Mesothelial cell of epicardium (in vitro differentiated cells): Measurements from ENCODE around the gene RPE. TPM values are rescaled to one million over a fixed set of nuclear protein-coding genes. Genes with fewer than 3 reads are reported as not detected.

ENCODE experiments used
- DNase-seq, 2 experiments: peaks; one replicate each; pipeline ENCODE4 v3.0.0; 2021; ENCODE audit warnings: low spot score in 2 of 2; ENCODE audit not compliant: unreplicated experiment in 2 of 2
- H3K27ac Mint-ChIP-seq: 2 replicates; pipeline ENCODE4 v1.8.0; 2021; ENCODE audit warnings: mixed read lengths
- H3K27me3 Mint-ChIP-seq: 2 replicates; pipeline ENCODE4 v1.8.0; 2021; ENCODE audit warnings: low read depth, mixed read lengths
- H3K36me3 Mint-ChIP-seq: 2 replicates; pipeline ENCODE4 v1.8.0; 2021; ENCODE audit warnings: mixed read lengths
- H3K4me1 Mint-ChIP-seq: 2 replicates; pipeline ENCODE4 v1.8.0; 2021; ENCODE audit warnings: mixed read lengths
- H3K4me3 Mint-ChIP-seq: 2 replicates; pipeline ENCODE4 v1.8.0; 2021; ENCODE audit warnings: mild to moderate bottlenecking, moderate library complexity, mixed read lengths
- H3K9me3 Mint-ChIP-seq: 2 replicates; pipeline ENCODE4 v1.8.0; 2021; ENCODE audit warnings: mixed read lengths
- total RNA-seq: library from RNA; stranded (reverse); gene quantifications from 3 replicates; pipeline ENCODE4 v1.2.1, GENCODE V29; 2021
- TF ChIP-seq, protein P1 (sequence below): fragments of 200-600 bp; sonication (generic); IDR thresholded peaks from one replicate; pipeline ENCODE4 v1.5.0; 2021; ENCODE audit warnings: antibody characterized with exemption; ENCODE audit not compliant: unreplicated experiment

RPE gene
- total RNA-seq, 1 donor from 2014 or later = 47.7 TPM

DNA sequence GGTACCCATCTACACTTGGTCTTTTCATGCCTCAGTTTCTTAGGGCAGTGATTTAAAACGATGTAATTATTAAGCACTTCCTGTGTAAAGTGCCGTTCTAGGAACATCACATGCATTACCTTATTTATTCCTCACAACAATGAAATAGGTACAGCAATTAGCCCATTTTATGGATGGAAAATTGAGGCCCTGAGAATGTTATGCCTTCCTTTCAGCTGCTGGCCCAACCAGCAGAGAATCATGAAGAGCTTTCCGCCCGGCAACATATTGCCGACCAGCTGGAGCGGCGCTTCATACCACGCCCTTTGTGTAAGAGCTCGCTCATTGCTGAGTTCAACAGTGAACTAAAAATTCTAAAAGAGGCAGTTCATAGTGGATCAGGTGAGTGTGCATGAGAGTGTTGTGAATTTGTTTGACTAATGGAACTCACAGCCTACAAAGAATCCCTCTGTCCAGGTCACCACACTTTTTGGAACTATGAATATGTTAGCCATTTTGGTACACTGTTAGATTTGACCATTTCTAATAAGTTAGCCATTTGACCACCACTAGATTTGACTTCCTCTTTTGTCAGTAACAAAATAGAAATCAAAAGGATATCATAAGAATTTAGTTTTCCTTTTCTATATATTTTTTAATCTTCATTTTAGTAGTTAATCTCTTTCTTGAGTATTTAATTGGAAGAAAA is 25.6 kb upstream of the RPE start:
- Mint-ChIP-seq H3K27me3 (peaks cover 10% of the 10 kb centered on the region), H3K4me3 (no peak overlapping the region), H3K4me1 (peaks cover 11% of the 10 kb centered on the region), H3K27ac (no peak overlapping the region), H3K36me3 (no peaks in the 10 kb centered on the region), H3K9me3 (no peaks in the 10 kb centered on the region)
- no peak for DNase-seq
- TF ChIP-seq, protein P1, sequence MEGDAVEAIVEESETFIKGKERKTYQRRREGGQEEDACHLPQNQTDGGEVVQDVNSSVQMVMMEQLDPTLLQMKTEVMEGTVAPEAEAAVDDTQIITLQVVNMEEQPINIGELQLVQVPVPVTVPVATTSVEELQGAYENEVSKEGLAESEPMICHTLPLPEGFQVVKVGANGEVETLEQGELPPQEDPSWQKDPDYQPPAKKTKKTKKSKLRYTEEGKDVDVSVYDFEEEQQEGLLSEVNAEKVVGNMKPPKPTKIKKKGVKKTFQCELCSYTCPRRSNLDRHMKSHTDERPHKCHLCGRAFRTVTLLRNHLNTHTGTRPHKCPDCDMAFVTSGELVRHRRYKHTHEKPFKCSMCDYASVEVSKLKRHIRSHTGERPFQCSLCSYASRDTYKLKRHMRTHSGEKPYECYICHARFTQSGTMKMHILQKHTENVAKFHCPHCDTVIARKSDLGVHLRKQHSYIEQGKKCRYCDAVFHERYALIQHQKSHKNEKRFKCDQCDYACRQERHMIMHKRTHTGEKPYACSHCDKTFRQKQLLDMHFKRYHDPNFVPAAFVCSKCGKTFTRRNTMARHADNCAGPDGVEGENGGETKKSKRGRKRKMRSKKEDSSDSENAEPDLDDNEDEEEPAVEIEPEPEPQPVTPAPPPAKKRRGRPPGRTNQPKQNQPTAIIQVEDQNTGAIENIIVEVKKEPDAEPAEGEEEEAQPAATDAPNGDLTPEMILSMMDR = no peak

DNA sequence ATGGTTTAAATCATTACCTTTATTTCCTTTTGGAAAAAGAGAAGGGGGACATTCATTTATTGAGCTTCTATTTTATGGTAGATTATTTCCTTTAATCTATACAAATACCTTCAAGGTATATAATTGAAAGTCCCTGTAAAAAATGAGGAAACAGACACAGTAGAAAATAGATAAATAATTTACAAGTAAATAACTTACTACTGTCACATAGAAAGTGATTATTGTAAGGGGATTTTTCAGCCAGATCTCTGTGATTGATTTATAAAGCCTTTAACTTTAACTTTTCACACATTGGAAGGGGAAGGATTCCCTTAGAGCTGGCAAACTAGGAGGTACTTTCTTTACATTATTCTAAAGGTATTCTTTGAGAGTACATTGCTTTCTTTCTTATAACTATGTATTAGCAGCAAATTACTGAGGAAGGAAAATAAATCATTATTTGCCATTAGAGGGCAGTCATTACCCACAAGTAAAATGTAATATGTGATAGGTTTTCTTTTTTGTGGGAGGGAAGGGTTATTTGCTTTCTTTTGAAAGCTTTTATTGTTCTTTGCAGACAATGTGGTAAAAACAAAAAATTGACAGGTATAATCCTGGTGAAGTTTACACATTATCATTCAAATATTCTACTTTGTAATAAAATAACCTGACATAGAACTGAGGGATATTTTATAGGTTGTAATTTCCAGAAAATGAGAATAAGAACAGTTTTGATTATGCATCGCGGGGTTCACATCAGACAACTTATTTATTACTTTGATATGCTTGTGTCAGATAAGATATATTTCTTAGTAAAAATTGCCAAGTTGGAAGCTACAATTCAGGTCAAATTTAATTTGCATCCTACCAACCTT is 24.8 kb upstream of the RPE start:
- H3K9me3 Mint-ChIP-seq = no peaks in the 10 kb centered on the region
- H3K27me3 Mint-ChIP-seq = peaks cover 6% of the 10 kb centered on the region
- H3K4me3 Mint-ChIP-seq = no peak overlapping the region
- peaks cover 11% of the 10 kb centered on the region for H3K4me1 Mint-ChIP-seq
- no peaks in the 10 kb centered on the region for H3K36me3 Mint-ChIP-seq
- TF ChIP-seq, protein P1 = peak; percentile 50
- no peak for DNase-seq
- no peak overlapping the region for H3K27ac Mint-ChIP-seq

DNA sequence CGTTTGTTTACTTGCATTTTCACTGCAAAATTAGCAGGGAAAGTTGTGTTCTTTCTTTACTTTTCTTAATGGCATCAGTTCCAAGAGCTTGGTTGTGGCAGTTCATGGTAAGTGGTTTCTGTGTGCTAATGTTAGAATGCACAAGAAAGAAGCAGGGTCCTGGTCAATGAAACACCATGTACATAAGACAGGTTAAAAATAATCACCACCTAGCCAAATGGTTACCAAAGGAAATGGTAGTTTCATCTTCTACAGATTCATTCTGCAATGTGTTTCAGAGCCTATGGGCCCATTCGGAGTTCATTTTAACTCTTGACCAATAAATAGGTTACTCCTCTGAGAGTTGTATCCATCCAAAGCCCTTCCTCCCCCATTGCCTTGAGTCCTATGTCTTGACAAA is 18.1 kb upstream of the RPE start:
- Mint-ChIP-seq H3K9me3 (no peaks in the 10 kb centered on the region), H3K4me3 (no peak overlapping the region), H3K4me1 (peaks cover 11% of the 10 kb centered on the region), H3K36me3 (no peaks in the 10 kb centered on the region), H3K27me3 (peaks cover 25% of the 10 kb centered on the region), H3K27ac (no peak overlapping the region)
- DNase-seq = no peak
- TF ChIP-seq, protein P1 = no peak

DNA sequence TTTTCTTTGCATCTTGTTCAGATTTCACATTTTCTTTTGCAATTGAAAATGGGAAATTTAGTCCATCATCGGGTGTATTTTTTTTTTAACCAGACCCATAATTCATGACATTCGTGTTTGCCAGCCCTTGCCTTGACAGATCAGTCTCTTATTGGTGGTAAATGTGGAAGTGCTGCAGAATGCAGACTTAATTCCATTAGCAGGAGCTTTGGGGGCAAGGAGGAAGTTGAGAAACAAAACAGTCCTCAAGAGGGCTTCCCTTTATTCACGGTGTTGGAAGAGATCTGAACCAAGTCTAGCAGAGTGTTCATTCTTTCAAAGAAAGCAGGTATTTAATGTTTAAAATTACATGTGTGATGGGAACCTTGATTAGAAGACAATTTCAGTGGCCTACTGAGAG is 16.6 kb upstream of the RPE start:
- Mint-ChIP-seq H3K4me1 (no peaks in the 10 kb centered on the region), H3K4me3 (no peak overlapping the region), H3K27me3 (peaks cover 39% of the 10 kb centered on the region), H3K9me3 (no peaks in the 10 kb centered on the region), H3K36me3 (no peaks in the 10 kb centered on the region), H3K27ac (no peak overlapping the region)
- TF ChIP-seq, protein P1 = no peak
- no peak for DNase-seq

DNA sequence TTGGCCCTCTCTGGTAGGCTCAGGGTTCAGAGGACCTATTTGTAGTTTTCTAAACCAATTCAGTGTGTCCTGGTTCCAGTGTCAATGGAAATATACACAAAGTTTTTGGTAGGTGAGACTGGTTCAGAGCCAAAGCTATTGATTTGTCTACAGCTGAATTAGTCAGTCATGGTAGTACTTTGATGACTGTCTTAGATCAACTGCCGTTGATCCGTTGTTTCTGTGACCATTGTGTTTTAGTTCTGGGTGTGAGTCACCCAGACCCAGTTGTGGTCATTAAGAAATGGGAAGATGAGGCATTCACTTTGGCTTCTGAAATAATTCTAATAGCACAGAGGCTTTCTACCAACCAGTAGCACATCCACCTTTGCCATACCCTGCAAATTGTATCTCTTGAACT is 16.0 kb upstream of the RPE start:
- Mint-ChIP-seq H3K27me3 (peaks cover 43% of the 10 kb centered on the region), H3K27ac (no peak overlapping the region), H3K36me3 (no peaks in the 10 kb centered on the region), H3K4me1 (no peaks in the 10 kb centered on the region), H3K4me3 (no peak overlapping the region), H3K9me3 (no peaks in the 10 kb centered on the region)
- TF ChIP-seq, protein P1 = no peak
- DNase-seq = no peak
